ENCODE data around the gene HES3. TPM values are rescaled to one million over a fixed set of nuclear protein-coding genes. Genes with fewer than 3 reads are reported as not detected.

HES3 gene
- total RNA-seq, 4 donors from 2014 or later, result not detected

GRCh38 chr1:6279613-6280383 lies 35.8 kb downstream of the HES3 start:
- H3K27me3 ChIP-seq, result no peaks in the 10 kb centered on the region
- DNase-seq (ENCODE audit: extremely low spot score), result no peak
- intact Hi-C loops (cut with DNase I), result no loop called here
- no peaks in the 10 kb centered on the region for H3K9me3 ChIP-seq
- H3K4me1 ChIP-seq, result peaks cover 14 to 19% (median 15%) of the 10 kb centered on the region in 4 donors
- no peak for TF ChIP-seq EP300 (IDR thresholded peaks at IDR 0.05)
- TF ChIP-seq POLR2A (IDR thresholded peaks at IDR 0.05; ENCODE audit: low read depth), result no peak
- TF ChIP-seq, protein P1, sequence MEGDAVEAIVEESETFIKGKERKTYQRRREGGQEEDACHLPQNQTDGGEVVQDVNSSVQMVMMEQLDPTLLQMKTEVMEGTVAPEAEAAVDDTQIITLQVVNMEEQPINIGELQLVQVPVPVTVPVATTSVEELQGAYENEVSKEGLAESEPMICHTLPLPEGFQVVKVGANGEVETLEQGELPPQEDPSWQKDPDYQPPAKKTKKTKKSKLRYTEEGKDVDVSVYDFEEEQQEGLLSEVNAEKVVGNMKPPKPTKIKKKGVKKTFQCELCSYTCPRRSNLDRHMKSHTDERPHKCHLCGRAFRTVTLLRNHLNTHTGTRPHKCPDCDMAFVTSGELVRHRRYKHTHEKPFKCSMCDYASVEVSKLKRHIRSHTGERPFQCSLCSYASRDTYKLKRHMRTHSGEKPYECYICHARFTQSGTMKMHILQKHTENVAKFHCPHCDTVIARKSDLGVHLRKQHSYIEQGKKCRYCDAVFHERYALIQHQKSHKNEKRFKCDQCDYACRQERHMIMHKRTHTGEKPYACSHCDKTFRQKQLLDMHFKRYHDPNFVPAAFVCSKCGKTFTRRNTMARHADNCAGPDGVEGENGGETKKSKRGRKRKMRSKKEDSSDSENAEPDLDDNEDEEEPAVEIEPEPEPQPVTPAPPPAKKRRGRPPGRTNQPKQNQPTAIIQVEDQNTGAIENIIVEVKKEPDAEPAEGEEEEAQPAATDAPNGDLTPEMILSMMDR (IDR thresholded peaks at IDR 0.05), result no peak
- no peak for TF ChIP-seq POLR2AphosphoS5 (IDR thresholded peaks at IDR 0.05)
- peaks cover 0 to 6% (median 0%) of the 10 kb centered on the region in 4 donors for H3K36me3 ChIP-seq
- WGBS, result 90% methylated on average over 14 of the region's 31 CpGs
- no peak overlapping the region for H3K4me3 ChIP-seq
- H3K27ac ChIP-seq (replicated peaks in 1 of 4), result no peak overlapping the region

DNA sequence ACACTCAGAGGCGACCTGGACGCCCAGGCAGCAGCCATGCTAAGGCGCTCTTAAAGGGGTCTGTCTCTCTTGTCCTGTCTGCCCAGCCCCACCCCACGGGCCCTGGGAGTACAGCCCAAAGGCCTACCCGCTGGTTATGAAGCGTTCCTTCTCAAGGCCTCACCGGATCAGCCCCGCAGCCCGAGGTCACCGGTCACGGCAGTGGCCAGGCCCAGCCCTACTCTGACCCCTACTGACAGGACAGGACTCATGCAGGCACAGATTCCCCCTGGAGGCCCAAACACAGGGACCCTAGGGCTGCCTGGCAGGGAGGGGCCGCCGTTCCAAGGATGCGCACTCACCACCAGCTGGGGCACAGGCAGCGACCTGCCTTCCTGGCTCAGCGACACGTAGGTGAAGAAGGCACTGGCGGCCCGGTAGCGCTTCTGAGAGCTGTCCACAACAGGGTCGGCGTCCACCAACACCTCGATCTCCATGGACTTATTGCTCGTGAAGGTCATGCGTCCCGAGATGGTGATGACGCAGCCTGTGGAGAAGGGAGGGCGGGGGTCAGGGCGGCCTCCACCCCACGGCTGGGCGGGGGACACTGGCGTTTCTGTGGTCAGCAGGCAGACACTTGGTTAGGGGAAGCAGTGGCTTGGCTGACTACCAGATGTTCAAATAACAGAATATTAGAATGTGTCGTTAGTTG lies 36.9 kb downstream of the HES3 start:
- no peak overlapping the region for H3K4me3 ChIP-seq
- no peaks in the 10 kb centered on the region for H3K9me3 ChIP-seq
- TF ChIP-seq, protein P1 (IDR thresholded peaks at IDR 0.05), result peak; percentile 23 to 39 (median 30)
- no peak for TF ChIP-seq EP300 (IDR thresholded peaks at IDR 0.05)
- H3K36me3 ChIP-seq, result peaks cover 0 to 6% (median 0%) of the 10 kb centered on the region in 4 donors
- no peak overlapping the region for H3K27ac ChIP-seq (replicated peaks in 1 of 4)
- DNase-seq (ENCODE audit: extremely low spot score), result no peak
- intact Hi-C loops (cut with DNase I), result no loop called here
- no peaks in the 10 kb centered on the region for H3K27me3 ChIP-seq
- peaks cover 11 to 15% (median 12%) of the 10 kb centered on the region in 4 donors for H3K4me1 ChIP-seq
- WGBS, result 82% methylated on average over 21 of the region's 33 CpGs

DNA sequence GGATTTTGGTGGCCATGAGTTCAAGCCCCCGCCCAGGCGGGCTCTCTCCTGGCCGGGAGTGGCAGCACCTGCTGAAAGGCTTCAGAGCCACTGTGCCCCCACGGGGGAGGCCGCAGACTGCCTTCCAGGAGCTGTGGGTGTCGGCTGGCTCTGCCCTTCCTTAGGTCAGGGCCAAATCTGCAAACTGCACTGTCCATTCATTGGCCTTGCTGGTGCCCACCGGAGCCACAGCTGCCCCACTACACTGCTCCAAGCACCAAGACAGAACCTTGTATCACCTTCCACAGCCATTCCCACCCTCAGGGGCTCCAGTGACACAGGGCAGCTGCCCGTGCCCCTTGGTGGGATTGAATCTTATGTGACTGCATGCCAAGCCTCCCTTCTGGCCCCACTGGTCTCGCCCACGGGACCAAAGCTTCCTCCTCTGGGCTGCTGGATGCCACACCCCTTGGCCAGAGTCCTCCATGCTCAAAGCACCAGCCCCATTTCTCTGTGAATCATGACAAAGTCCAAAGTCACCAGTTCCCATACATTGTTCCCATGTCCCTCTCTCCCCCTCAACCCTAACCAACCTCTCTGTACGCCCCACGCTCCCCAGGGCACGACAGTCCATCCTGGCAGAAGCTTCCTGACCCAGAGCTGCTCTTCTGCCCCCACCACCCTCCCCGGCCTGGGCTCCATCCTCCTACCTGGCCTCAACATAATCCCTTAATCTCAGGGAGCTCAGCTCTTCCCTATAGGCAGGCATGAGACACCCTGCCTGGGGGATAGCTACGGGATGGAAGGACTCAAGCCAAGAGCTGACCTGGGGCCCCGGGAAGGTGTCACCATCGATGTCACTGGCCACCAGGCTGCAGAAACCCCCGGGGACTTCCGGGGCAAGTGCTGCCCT lies 37.8 kb downstream of the HES3 start:
- DNase-seq (ENCODE audit: extremely low spot score), result no peak
- Histone ChIP-seq H3K27ac (replicated peaks in 1 of 4) (no peak overlapping the region), H3K4me1 (peaks cover 3 to 7% (median 4%) of the 10 kb centered on the region in 4 donors), H3K4me3 (no peak overlapping the region), H3K9me3 (no peaks in the 10 kb centered on the region), H3K36me3 (peaks cover 0 to 6% (median 0%) of the 10 kb centered on the region in 4 donors), H3K27me3 (no peaks in the 10 kb centered on the region)
- WGBS, result 88% methylated on average over 10 of the region's 19 CpGs
- intact Hi-C loops (cut with DNase I), result no loop called here
- TF ChIP-seq, protein P1 (IDR thresholded peaks at IDR 0.05), result no peak
- TF ChIP-seq EP300 (IDR thresholded peaks at IDR 0.05) (no peak), POLR2A (IDR thresholded peaks at IDR 0.05; ENCODE audit: low read depth) (no peak), POLR2AphosphoS5 (IDR thresholded peaks at IDR 0.05) (no peak)

- 96% methylated on average over 17 of the region's 17 CpGs for WGBS
- Histone ChIP-seq H3K36me3 (peaks cover 0 to 6% (median 0%) of the 10 kb centered on the region in 4 donors), H3K4me3 (no peak overlapping the region), H3K4me1 (peaks cover 0 to under 1% (median 0%) of the 10 kb centered on the region in 4 donors), H3K27me3 (no peaks in the 10 kb centered on the region), H3K9me3 (no peaks in the 10 kb centered on the region), H3K27ac (replicated peaks in 1 of 4) (no peak overlapping the region)
- no peak for DNase-seq (ENCODE audit: extremely low spot score)
- TF ChIP-seq, protein P1 (IDR thresholded peaks at IDR 0.05), result no peak
- TF ChIP-seq EP300 (IDR thresholded peaks at IDR 0.05), result no peak
- no peak for TF ChIP-seq POLR2AphosphoS5 (IDR thresholded peaks at IDR 0.05)
- TF ChIP-seq POLR2A (IDR thresholded peaks at IDR 0.05; ENCODE audit: low read depth), result no peak
- intact Hi-C loops (cut with DNase I), result no loop called here
These were observed 38.7 kb downstream of the HES3 start for GRCh38 chr1:6282577-6283270.
